Measurements from ENCODE around the gene FKBP1A. TPM values are rescaled to one million over a fixed set of nuclear protein-coding genes. Genes with fewer than 3 reads are reported as not detected.

The FKBP1A gene
- polyA plus RNA-seq, 1 of the 3 experiments (the other 2 are of a cell fraction): 362 TPM

DNA sequence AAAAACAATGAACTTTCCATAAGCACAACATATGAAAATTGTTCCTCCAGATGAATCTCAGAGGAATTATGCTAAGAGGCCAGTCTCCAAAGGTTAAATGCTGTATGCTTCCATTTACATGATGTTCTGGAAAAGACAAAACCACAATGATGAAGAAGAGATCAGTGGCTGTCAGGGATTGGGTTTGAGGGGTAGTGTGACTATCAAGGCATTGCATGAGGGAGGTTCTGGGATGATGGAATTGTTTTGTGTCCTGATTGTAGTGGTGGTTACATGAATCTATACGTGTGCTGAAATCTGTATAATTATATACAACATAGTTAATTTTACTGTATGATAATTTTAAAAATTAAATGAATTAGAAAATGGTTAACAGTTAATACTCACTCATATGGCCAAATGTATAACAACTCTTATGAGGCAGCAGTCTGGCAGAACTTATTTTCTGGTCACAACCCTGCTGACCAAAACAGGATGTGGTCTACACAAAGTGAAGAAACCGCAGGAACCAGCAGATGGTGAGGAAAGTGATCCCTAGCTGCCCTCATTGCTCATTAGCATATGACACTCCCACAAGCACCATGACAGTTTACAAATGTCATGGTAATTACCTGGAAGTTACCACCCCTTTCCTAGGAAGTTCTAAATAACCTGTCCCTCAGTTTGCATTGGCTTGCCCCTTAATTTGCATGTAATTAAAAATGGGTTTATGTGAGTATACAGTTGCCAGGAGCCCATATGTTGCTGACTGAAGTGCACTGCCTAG, 41.9 kb upstream of the FKBP1A start:
- H3K9me2 ChIP-seq: no peaks in the 10 kb centered on the region
- H2AFZ ChIP-seq (ENCODE audit: low read depth): no peak overlapping the region
- H3K9ac ChIP-seq: no peak overlapping the region
- H3K9me3 ChIP-seq: no peaks in the 10 kb centered on the region
- DNase-seq: no peak
- H3F3A ChIP-seq (replicated peaks; ENCODE audit: insufficient read depth): no peaks in the 10 kb centered on the region
- H3K79me2 ChIP-seq (ENCODE audit: insufficient read depth): no peaks in the 10 kb centered on the region
- ChIA-PET CTCF (interaction anchor here (0.9 to 5.5 kb wide), 4 partner anchors 32 to 222 kb away, joined by 3 to 31 read pairs (median 5); partner anchors contain the start of gene NSFL1C), POLR2A (no interaction called here)
- TF ChIP-seq MEF2A (IDR thresholded peaks at IDR 0.05; ENCODE audit: borderline replicate concordance, low read depth): no peak
- no peak overlapping the region for H3K27ac ChIP-seq (ENCODE audit: low read depth in 2 of 2, low read length in 1 of 2)
- H3K4me2 ChIP-seq: no peak overlapping the region
- no peaks in the 10 kb centered on the region for H3K27me3 ChIP-seq (ENCODE audit: insufficient read depth)
- H3K4me1 ChIP-seq (ENCODE audit: control insufficient read depth in 1 of 2, insufficient read depth in 2 of 2, low read depth in 1 of 2, low read length in 1 of 2): no peaks in the 10 kb centered on the region
- H3K4me3 ChIP-seq (ENCODE audit: low read depth in 2 of 2, low read length in 1 of 2): no peak overlapping the region
- 84% methylated on average over 2 of the region's 2 CpGs for WGBS (ENCODE audit: low lambda C conversion rate)
- no peaks in the 10 kb centered on the region for H4K20me1 ChIP-seq (ENCODE audit: insufficient read depth)
- H3K36me3 ChIP-seq (replicated peaks in 1 of 2; ENCODE audit: control insufficient read depth in 1 of 2, insufficient read depth in 2 of 2, low read length in 1 of 2): no peaks in the 10 kb centered on the region

DNA sequence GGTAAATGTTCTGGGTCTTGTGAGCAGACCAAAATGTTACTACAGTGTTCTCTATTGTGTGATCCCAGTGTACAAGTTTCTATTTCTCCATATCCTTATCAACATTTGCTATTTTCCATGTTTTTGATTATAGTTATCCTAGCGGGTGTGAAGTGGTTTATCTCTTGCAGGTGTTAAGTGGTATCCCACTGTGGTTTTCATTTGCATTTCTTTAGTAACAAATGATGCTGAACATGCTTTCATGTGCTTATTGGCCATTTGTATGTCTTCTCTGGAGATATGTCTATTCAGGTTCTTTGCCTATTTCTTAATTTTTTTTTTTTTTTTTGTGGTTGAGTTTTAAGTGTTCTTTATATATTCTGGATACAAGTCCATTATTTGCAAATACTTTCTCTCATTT, 38.3 kb upstream of the FKBP1A start:
- 42% methylated on average over 1 of the region's 1 CpG for WGBS (ENCODE audit: low lambda C conversion rate)
- POLR2A ChIA-PET: no interaction called here

More for the DNA sequence above, 38.3 kb upstream of the FKBP1A start:
- Histone ChIP-seq H3F3A (replicated peaks; ENCODE audit: insufficient read depth) (no peaks in the 10 kb centered on the region), H3K9me3 (no peaks in the 10 kb centered on the region), H3K9ac (no peak overlapping the region), H3K79me2 (ENCODE audit: insufficient read depth) (no peaks in the 10 kb centered on the region), H3K9me2 (no peaks in the 10 kb centered on the region), H3K27me3 (ENCODE audit: insufficient read depth) (no peaks in the 10 kb centered on the region), H3K4me3 (ENCODE audit: low read depth in 2 of 2, low read length in 1 of 2) (no peak overlapping the region), H3K27ac (ENCODE audit: low read depth in 2 of 2, low read length in 1 of 2) (no peak overlapping the region), H4K20me1 (ENCODE audit: insufficient read depth) (no peaks in the 10 kb centered on the region), H3K4me2 (no peak overlapping the region), H3K36me3 (replicated peaks in 1 of 2; ENCODE audit: control insufficient read depth in 1 of 2, insufficient read depth in 2 of 2, low read length in 1 of 2) (no peaks in the 10 kb centered on the region), H2AFZ (ENCODE audit: low read depth) (no peak overlapping the region), H3K4me1 (ENCODE audit: control insufficient read depth in 1 of 2, insufficient read depth in 2 of 2, low read depth in 1 of 2, low read length in 1 of 2) (peaks cover 4 to 18% of the 10 kb centered on the region in 2 experiments; a peak in 3 of 4 replicates)
- no peak for DNase-seq
- CTCF ChIA-PET: no interaction called here
- TF ChIP-seq MXI1 (IDR thresholded peaks at IDR 0.05; ENCODE audit: low read depth, low read length) (no peak), RAD21 (IDR thresholded peaks at IDR 0.05; ENCODE audit: low read length) (no peak), RXRA (IDR thresholded peaks at IDR 0.05; ENCODE audit: borderline replicate concordance, low read depth) (no peak), NRF1 (IDR thresholded peaks at IDR 0.05; ENCODE audit: low read depth, low read length) (no peak), CTCF (IDR thresholded peaks at IDR 0.05) (no peak), FOXJ3 (CRISPR knock-in tag; IDR thresholded peaks at IDR 0.05) (no peak), SMC3 (IDR thresholded peaks at IDR 0.05; ENCODE audit: low read depth, low read length) (no peak), RCOR1 (IDR thresholded peaks at IDR 0.05; ENCODE audit: low read length) (no peak)
- TF ChIP-seq, protein P1, sequence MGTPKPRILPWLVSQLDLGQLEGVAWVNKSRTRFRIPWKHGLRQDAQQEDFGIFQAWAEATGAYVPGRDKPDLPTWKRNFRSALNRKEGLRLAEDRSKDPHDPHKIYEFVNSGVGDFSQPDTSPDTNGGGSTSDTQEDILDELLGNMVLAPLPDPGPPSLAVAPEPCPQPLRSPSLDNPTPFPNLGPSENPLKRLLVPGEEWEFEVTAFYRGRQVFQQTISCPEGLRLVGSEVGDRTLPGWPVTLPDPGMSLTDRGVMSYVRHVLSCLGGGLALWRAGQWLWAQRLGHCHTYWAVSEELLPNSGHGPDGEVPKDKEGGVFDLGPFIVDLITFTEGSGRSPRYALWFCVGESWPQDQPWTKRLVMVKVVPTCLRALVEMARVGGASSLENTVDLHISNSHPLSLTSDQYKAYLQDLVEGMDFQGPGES (IDR thresholded peaks at IDR 0.05; ENCODE audit: low read depth, low read length): no peak

Data from SK-N-SH (cell line).